ENCODE data around the gene TCTN1.

GRCh38 chr12:110638796-110639195 is 24.9 kb downstream of the TCTN1 start:
- TF ChIP-seq POLR2A (IDR thresholded peaks at IDR 0.05) (no peak), CTCF (IDR thresholded peaks at IDR 0.05) (no peak), EP300 (IDR thresholded peaks at IDR 0.05) (no peak)

Data from tibial nerve (tissue), 4 donors.